Measurements from ENCODE around the gene GK2. TPM values are rescaled to one million over a fixed set of nuclear protein-coding genes. Genes with fewer than 3 reads are reported as not detected.

GK2 gene
- polyA plus RNA-seq (not detected in 2 replicates), polyA minus RNA-seq (not detected in 2 replicates)

GRCh38 chr4:79408063-79408462 lies at the start of gene GK2:
GK2 (minus strand) TSS chr4:79408228; CDS start chr4:79408200, 28 bp downstream.
- Histone ChIP-seq H3K9me2 (ENCODE audit: insufficient read depth, low read length) (no peaks in the 10 kb centered on the region), H3K79me2 (replicated peaks; ENCODE audit: insufficient read depth, low read length) (no peaks in the 10 kb centered on the region), H3K27me3 (ENCODE audit: insufficient read depth, low read depth, low read length) (no peaks in the 10 kb centered on the region), H3K9ac (ENCODE audit: low read length) (no peak within 1 kb of the TSS), H3F3A (ENCODE audit: insufficient read depth, low read length, poor library complexity, severe bottlenecking) (no peaks in the 10 kb centered on the region), H3K4me2 (ENCODE audit: low read length) (no peak within 1 kb of the TSS), H2AFZ (ENCODE audit: low read depth, low read length) (no peak within 1 kb of the TSS), H4K20me1 (ENCODE audit: insufficient read depth) (no peaks in the 10 kb centered on the region), H3K9me3 (ENCODE audit: low read length) (no peaks in the 10 kb centered on the region), H3K27ac (ENCODE audit: low read length) (no peak within 1 kb of the TSS), H3K36me3 (ENCODE audit: insufficient read depth, low read length) (no peaks in the 10 kb centered on the region), H3K4me3 (ENCODE audit: low read length) (no peak within 1 kb of the TSS)
- no peak for TF ChIP-seq MXI1 (conservative IDR thresholded peaks at IDR 0.05; ENCODE audit: poor library complexity, severe bottlenecking)
- no peak for TF ChIP-seq SMC3 (conservative IDR thresholded peaks at IDR 0.05; ENCODE audit: poor library complexity)
- no peak for TF ChIP-seq EZH2 (IDR thresholded peaks at IDR 0.05; ENCODE audit: borderline replicate concordance, insufficient read depth, low read length, poor library complexity, severe bottlenecking)
- TF ChIP-seq POLR2AphosphoS5 (IDR thresholded peaks at IDR 0.05) = no peak
- no peak for TF ChIP-seq RAD21 (conservative IDR thresholded peaks at IDR 0.05)
- no peak for TF ChIP-seq EP300 (conservative IDR thresholded peaks at IDR 0.05; ENCODE audit: poor library complexity, severe bottlenecking)
- TF ChIP-seq TAF1 (IDR thresholded peaks at IDR 0.05; ENCODE audit: low read depth) = no peak
- TF ChIP-seq CTCF (IDR thresholded peaks at IDR 0.05; ENCODE audit: poor library complexity, severe bottlenecking) = no peak

GRCh38 chr4:79455216-79455615 lies 47.2 kb upstream of the GK2 start:
- Histone ChIP-seq H3K9ac (ENCODE audit: low read length) (no peak overlapping the region), H3K36me3 (ENCODE audit: insufficient read depth, low read length) (no peaks in the 10 kb centered on the region), H3K27me3 (ENCODE audit: insufficient read depth, low read depth, low read length) (no peaks in the 10 kb centered on the region), H3K4me2 (ENCODE audit: low read length) (no peak overlapping the region), H3K9me2 (ENCODE audit: insufficient read depth, low read length) (no peaks in the 10 kb centered on the region), H3K27ac (ENCODE audit: low read length) (no peak overlapping the region), H4K20me1 (ENCODE audit: insufficient read depth) (no peaks in the 10 kb centered on the region), H2AFZ (ENCODE audit: low read depth, low read length) (no peak overlapping the region), H3K79me2 (replicated peaks; ENCODE audit: insufficient read depth, low read length) (no peaks in the 10 kb centered on the region), H3K9me3 (ENCODE audit: low read length) (no peaks in the 10 kb centered on the region), H3F3A (ENCODE audit: insufficient read depth, low read length, poor library complexity, severe bottlenecking) (no peaks in the 10 kb centered on the region), H3K4me3 (ENCODE audit: low read length) (no peak overlapping the region)
- TF ChIP-seq REST (IDR thresholded peaks at IDR 0.05; ENCODE audit: borderline replicate concordance) (no peak), EZH2 (IDR thresholded peaks at IDR 0.05; ENCODE audit: borderline replicate concordance, insufficient read depth, low read length, poor library complexity, severe bottlenecking) (no peak), SMC3 (conservative IDR thresholded peaks at IDR 0.05; ENCODE audit: poor library complexity) (no peak), TAF1 (IDR thresholded peaks at IDR 0.05; ENCODE audit: low read depth) (no peak), POLR2AphosphoS5 (IDR thresholded peaks at IDR 0.05) (no peak), EP300 (conservative IDR thresholded peaks at IDR 0.05; ENCODE audit: poor library complexity, severe bottlenecking) (no peak), RAD21 (conservative IDR thresholded peaks at IDR 0.05) (no peak), MXI1 (conservative IDR thresholded peaks at IDR 0.05; ENCODE audit: poor library complexity, severe bottlenecking) (no peak), CTCF (IDR thresholded peaks at IDR 0.05; ENCODE audit: poor library complexity, severe bottlenecking) (no peak)

Data from neural cell (in vitro differentiated cells).